ENCODE measurements around the gene MESP1.
A peak's percentile ranks its signal among the peaks of the same experiment; 100 is the strongest.

Gene MESP1

DNA sequence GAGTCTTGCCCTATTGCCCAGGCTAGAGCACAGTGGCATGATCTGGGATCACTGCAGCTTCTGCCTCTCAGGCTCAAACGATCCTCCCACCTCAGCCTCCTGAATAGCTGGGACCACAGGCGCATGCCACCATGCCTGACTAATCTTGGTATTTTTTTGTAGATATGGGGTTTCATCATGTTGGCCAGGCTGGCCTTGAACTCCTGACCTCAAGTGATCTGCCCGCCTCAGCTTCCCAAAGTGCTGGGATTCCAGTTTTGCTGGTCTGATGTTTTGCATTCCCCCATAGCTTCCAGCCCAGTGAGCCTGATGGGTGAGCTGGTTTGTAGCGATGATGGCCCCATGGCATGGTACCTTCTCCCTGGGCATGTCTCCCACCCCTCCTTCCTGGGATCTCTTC, 4.7 kb upstream of the MESP1 start:
- DNase-seq: no peak

DNA sequence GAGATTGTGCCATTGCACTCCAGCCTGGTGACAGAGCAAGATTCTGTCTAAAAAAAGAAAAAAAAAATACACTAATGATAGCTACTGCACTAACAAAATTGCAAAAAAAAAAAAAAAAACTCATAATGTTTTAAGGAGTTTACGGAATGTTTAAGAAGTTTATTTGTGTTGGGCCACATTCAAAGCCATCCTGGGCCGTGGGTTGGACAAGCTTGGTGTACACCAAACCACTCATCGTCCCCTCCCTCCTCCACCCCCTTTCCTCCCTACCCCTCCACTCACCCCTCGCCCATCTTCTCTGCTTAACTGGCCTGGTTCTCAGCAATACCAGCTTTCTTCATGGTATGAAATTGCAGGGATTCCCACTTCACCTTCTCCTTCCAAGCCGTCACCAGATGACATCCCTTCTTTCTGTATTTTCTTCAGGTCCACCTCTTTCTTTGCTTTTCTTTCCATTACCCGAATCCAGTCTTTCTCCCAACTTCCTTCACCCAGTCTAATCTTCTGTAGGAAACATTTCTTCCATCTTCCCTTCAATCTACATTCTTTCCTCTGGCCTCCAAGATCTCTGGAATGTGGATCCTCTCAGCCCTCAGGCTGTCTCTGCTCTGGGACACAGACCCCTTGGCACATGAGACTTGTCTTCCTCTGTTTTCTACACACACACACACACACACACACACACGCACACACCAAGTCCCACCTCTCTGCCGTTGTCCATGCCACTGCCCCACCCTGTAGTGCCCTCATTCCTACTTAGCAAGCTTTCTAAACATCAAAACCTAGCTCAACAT, 3.5 kb upstream of the MESP1 start:
- DNase-seq: no peak

DNA sequence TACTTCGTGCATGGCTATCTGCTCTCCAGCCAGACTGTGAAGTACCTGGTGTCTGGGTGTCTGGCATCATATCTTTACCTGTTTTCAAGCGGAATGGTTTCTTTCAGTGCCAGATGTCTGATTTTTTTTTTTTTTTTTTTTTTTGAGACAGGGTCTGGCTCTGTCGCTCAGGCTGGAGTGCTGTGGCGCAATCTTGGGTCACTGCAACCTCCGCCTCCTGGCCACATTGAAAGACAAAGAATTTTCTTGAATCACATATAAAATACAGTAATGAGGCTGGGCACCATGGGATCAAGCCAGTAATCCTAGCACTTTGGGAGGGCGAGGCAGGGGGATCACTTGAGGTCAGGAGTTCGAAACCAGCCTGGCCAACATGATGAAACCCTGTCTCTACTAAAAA, 2.8 kb upstream of the MESP1 start:
- no peak for DNase-seq

DNA sequence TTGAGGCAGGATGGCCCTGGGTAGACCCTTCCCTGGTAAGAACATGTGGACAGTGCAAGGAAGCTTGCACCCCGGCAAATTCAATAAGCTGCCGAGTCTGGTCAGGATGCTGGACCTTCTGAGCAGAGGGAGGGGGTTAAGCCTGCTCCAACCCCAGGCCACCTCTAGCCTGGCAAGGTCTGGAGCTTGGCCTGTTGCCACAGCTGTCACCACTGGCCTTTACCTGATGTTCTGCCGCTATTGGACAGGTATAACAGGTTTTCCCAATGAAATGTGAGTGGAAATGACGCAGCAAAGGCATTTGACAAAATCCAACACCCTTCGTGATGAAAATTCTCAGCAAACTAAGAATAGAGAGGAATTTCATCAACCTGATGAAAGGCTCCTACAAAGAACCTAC, 699 bp upstream of the MESP1 start:
- no peak for DNase-seq

DNA sequence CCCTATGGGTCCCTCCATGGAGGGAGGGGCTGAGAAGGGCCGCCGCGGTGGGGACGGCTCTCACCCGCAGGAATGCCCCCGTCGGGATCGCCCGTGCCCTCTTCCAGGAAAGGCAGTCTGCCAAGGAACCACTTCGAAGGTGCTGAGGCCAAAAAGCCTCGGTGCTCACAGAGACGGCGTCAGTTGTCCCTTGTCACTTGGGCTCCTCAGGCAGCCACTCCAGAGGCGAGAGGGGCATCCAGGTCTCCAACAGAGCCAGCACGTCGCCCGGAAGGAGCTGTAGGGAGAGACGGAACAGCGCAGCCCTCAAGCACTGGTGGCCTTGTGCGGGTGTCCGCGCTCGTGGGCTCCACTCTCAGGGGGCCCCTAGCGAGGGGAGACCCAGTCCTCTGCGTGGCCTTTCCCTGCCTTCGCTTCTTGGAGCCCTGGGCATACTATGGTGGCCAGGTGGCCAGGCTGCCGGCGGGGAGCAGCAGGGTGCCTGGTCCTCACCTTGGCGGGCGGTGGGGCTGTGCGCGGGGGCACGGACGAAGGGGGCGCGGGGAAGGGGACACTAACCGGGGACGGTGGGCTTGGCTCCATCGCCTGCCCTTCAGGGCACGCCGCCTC, 994 bp downstream of the MESP1 start:
- no peak for DNase-seq

DNA sequence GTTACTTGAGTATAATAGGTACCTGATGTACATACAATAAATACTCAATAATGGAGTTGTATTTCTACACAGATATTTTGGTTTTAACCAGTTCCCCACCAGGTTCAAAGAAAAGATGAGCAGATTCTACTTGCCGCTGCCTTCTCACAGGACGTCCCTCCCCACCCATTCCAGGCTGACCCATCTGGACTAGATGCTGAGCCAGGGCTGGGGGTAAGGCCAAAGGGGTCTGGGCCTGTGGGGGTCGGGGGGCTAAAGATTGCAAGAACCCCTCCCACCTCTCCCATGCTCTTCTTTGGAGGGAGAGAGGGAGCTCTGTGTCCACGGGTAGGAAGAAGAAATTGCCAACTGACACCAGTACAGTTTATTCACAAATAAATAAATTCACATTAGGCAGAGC, 1.5 kb downstream of the MESP1 start:
- DNase-seq: no peak

DNA sequence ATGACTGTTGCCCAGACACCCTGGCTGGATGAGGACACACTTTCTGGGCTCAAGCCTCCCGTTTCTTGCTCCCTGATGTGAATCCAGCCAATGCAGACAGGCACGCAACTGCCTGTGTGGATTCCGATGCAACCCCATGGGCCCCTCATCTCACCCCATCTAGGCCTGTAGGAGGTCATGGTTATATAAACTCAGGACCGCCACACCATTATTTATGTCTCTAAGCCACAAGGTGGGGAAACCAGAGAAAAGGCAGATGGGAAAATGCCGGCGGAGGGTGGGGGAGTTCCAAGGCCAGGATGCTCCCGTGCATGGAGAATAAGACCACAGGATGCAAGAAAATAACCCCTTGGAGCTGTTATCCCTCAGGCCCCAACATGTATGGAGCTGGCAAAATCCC, 2.0 kb downstream of the MESP1 start:
- no peak for DNase-seq

DNA sequence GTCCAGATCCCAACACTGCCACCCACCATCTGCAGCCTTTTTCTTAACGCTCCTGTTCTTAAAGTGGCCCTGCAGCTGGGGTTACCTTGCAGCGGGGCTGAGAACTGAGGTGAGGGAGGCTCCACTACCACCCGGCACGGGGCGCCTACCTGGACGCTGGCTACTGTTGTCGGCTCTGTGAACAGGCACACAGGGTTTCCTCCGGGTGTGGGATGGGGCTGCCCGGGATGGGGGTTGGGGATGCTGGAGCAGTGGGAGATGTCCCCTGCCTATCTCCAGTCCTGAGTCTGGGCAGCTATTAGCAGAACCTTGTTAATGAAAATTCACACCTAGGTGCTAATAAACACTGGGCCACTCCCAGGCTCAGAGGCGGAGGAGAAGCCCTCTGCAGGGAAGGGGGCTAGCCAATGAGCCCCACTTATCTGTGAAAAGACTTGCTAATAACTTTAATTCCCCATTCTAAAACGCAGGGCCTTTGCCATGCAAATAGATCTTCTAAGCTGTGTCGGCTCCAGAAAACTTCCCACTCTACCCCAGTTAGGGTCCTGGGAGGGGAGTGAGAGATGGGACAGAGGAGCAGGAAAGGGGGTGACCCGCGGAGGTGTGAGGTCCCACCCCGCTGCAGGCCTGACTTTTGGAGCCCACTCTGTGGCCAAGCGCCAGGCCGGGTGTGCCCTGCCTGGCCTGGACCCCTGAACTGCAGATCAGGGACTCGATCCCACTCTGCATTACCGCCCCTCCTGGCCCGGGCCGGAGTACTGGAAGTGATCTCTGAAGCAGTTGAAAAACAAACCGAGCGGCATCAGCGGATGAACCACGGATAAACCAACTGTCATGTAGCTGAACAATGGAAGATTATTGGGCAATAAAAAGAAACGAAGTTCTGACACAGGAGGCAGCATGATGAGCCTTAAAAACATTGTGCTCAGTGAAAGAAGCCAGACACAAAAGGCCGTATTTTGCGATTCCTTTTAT, 3.1 kb downstream of the MESP1 start:
- no peak for DNase-seq

DNA sequence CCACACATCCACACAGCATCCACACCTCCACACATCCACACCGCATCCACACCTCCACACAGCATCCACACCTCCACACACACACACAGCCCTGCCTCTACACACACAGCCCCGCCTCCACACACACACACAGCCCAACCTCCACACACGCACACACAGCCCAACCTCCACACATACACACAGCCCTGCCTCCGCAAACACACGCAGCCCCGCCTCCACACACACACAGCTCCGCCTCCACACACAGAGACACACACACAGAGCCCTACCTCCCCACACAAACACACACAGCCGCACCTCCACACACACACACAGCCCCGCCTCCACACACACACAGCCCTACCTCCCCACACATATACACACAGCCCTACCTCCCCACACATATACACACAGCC, 4.7 kb downstream of the MESP1 start:
- no peak for DNase-seq

DNA sequence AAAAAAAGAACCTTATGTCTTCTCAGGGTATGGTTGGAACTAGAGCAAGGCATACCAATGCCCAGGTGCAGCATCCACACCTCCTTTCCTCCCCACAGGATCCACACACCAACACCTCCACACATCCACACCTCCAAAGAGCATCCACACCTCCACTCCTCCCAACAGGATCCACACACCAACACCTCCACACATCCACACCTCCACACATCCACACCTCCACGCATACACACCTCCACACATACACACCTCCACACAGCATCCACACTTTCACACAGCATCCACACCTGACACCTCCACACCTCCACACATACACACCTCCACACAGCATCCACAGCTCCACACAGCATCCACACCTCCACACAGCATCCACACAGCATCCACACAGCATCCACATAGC, 5.3 kb downstream of the MESP1 start:
- no peak for DNase-seq

DNA sequence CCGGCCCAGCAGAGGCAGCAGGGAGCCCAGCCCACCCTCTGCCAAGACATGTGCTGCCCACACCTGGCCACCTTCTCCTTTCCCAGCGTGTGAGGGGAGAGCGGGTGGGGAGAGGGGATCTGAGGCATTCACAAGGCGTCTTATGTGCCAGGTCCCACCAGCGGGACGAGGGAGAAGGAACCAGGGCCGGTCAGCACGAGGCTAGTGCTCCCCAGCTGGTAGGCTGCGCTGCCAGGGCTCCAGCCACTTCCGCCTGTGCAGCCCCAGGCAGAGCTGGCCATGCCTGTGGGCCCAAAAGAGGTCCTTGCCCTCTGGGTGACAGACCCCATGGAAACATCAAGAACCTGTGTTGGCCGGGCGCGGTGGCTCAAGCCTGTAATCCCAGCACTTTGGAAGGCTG, 5.9 kb downstream of the MESP1 start:
- no peak for DNase-seq

DNA sequence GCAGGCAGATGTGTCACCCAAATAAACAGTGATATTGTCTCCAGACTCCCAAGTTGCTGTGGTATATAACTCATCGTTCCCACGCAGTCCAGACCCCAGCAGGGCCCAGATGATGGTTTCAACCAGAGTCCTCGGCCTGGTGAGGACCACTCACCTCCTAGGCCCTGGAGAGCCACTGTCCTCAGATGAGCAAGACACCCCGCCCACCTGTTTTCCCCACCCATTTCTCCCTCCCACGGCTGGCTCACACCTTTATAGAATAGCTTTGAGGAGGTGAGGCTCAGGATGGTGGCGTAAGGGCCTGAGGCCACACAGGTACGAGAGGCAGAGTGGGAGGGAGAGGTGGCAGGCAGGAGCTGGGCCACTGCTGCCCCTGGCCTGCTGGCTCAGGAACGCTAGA, 7.5 kb downstream of the MESP1 start:
- DNase-seq: no peak

DNA sequence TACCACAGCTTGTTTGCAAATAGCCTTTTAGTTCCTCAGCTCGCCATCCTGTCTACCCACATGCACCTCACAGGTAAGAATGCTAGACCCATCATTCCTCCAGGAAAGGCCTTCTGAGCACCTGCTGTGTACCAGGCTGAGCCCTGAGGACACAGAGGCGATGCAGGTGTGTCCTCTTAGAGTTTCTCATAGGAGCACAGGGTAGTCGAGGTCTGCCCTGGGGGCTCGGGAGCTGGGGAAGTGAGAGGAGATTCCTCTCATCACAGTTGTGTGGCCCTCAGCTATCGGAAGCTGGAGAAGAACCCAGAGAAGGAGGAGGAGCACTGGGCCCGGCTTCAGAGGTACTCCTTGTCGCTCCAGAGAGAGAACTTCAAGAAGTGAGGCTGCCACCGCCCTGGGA, 8.0 kb downstream of the MESP1 start:
- no peak for DNase-seq

DNA sequence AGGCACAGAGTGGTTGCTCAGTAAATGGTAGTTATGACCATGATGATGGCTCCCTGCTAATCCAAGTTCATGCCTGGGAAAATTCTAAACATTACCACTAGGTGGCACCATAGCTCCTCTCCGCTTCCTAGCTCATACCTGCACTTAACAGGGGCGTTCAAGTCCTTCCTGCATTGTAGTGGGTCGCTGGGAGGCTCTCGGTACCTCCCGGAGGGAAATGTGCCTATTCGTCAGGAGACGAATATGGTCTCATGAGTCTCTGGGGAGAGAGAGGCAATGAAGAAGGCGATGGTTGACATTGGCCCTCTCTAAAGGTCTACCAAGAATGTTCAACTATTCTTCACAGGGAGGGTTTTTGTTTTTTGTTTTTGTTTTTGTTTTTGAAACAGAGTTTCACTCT, 10.9 kb downstream of the MESP1 start:
- DNase-seq: peak; percentile 73

DNA sequence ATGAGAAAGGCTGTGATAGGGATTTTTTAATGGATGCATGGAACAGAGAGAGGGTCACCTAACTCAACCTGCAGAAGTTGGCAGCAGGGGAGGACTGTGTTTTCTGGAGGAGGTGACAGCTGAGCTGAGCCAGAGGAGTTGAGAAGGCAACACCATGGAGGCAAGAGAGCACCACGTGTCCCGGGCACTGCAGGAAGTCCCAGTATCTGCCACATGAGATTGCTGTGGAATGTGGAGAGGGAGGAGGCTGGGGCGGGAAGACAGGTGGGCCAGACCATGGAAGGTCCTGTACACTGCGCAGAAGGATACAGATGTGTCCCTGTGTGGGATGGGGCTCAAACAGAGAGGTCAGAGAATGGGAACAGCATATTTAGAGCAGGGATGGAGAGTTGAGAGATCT, 15.3 kb downstream of the MESP1 start:
- DNase-seq: no peak

DNA sequence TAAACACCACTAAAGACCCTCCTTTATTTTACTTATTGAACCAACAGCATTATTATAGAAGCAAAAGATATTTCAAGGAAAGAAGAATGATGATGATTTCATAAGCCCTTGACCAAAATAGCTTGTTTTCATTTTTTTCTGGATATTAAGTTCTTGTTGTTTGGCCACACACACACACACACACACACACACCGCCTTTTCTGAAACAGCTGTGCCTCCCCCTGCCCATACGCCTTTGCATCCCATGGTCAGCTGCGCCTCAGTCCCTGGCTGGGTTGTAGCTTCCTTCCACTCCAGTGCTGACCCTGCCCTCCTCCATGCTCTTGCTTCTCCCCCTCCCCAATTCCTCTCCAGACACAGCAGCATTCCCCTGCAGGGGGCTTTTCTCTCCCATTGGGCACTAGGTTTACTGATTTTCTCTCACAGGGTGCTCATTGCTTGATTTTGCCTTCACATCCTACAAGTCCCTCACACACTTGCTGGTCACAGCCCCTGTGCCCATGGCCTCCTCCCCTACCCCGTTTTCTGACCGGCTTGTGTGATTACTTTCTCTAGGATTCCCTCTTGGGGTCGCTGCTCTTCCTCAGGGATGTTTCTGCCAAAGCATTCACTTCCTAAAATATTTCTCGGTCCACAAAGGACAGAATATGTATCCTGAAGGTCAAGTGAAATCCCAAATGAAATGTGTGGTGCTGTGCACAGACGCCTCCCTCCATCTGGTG, 18.4 kb downstream of the MESP1 start:
- DNase-seq: no peak

DNA sequence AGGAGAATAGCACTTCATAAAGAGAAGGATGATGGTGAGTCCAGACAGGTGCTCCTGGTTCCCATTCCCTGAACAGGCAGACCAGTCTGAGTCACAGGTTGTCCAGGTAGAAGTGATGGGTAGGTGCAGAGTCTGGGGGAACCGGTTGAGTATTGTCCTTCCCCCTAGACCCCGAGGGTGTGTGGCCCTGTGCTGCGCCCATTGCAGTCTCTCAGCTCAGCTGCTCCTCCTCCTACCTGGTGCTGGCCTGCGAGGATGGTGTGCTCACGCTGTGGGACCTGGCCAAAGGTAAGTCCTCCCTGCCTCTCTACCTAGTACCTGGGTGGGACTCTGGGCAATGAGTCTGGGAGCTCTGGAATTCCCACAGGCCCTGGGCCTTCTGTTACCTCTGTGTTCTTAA, 19.8 kb downstream of the MESP1 start:
- DNase-seq: no peak

DNA sequence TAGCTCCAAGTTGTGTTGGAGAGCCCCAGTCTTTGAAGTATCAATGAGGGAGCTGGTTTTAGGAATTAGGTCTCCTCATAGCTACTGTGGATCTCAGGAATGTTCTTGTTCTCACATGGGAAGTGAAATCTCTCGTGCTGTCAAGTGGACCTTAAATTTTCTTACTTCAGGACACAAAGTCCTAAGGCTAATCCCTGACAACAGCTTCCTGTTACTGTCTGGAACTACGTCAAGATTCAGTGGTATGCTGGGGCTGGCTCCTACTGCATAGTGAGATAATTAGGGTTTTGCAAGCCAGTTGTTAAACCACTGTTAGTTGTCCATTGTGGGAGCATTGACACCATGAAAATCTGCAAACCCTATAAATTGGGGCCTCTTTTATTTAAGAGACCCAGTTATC, 22.8 kb downstream of the MESP1 start:
- no peak for DNase-seq

DNA sequence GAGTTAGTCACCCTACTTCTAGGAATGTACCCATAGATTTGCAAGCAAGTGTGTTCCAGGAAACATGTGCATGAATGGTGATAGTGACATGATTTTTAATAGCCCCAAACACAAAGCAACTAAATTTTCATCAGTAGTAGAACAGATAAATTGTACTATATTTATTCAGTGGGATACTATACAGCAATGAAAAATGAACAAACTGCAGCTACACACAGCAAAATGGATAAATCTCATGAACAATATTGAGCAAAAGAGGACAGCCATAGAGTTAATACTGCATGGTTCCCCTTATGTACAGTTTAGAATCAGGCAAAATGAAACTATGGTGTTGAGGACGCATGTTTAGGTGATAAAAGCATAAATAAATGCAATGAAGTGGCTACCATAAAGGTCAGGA, 26.0 kb downstream of the MESP1 start:
- no peak for DNase-seq

DNA sequence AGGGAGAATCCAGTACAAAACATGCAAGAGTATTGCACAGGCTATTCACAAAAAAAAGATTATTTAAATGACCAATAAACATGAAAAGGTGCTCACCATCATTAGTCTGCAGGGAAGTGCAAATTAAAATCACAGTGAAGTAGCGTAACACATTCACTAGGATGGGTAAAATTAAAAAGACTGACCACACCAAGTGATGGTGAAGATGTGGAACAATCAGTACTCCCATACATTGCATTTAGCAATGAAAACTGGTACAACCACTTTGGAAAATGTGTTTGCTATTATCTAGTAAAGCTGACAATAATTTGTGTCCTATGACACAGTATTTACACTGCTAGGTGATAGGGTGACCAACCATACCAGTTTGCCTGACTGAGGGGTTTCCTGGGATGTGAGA, 26.4 kb downstream of the MESP1 start:
- no peak for DNase-seq

DNA sequence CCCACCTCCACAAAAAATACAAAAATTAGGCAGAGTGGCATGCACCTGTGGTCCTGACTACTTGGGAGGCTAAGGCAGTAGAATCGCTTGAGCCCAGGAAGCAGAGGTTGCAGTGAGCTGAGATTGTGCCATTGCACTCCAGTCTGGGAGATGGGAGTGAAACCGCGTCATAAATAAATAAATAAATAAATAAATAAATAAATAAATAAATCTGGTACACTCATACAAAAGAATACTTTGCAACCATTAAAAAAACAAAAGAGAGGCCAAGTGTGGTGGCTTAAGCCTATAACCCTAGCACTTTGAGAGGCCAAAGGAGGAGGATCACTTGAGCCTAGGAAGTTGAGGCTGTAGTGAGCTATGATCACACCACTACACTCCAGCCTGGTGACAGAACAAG, 28.0 kb downstream of the MESP1 start:
- no peak for DNase-seq

DNA sequence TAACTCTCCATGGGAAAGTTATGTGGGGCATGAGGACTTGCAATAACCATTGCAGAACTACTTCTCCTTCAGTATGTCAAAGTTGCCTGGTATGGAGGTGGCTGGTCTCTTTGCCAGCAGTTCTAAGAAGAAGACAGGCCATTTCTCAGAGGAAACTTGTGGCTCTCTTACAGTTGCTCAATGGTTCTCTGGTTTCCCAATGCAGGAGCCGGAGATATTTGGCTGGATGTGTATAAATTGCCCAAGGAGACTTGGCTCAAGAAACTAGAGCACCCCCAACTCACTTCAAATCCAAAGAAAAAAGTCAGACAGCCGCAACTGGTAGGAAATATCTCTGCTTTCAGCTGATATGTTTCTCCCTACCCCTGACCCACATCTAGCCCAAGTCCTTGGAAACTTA, 36.3 kb downstream of the MESP1 start:
- DNase-seq: no peak

DNA sequence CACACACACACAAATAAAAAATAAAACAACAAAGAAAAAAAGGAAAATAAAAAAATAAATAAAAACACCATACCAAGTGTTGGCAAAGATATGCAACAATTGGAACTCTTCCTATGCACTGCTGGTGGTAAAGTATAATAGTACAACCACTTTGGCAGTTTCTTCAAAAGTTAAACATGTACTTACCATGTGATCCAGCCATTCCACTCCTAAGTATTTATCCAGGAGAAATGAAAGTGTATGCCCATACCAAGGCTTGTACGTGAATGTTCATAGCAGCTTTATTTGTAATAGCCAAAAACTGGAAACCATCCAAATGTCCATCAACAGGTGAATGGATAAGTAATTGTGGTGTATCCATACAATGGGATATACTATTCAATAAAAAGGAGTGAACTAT, 43.5 kb downstream of the MESP1 start:
- DNase-seq: no peak

Data from NCI-H1092 treated with DMSO at 0.1 percent for 48 hours (cell line).